Stimulated activated CD8-positive, alpha-beta memory T cell treated with anti-CD3 and anti-CD28 coated beads, Interleukin-7, amount 100 ng/mL, for 4 hours (primary cell): ENCODE measurements around the gene NOL3.

ENCODE experiments used
- DNase-seq, 2 donors: peaks; one replicate each; pipeline ENCODE4 v3.0.0-alpha.2; 2020; ENCODE audit warnings: low read depth in 2 of 2

The NOL3 gene

GRCh38 chr16:67155295-67156142 lies 14.8 kb upstream of the NOL3 start:
- DNase-seq, result peak; percentile 43 to 67

- no peak for DNase-seq
Observed at GRCh38 chr16:67156143-67156844, 14.0 kb upstream of the NOL3 start.

- DNase-seq, result no peak
Observed at GRCh38 chr16:67157106-67157748, 13.1 kb upstream of the NOL3 start.

GRCh38 chr16:67157892-67158635 lies 12.3 kb upstream of the NOL3 start:
- DNase-seq, result no peak

GRCh38 chr16:67158637-67159600 lies 11.4 kb upstream of the NOL3 start:
- peak; percentile 74 for DNase-seq

- no peak for DNase-seq
Observed at GRCh38 chr16:67161595-67162058, 8.7 kb upstream of the NOL3 start.

GRCh38 chr16:67162506-67163163 lies 7.7 kb upstream of the NOL3 start:
- DNase-seq, result no peak

GRCh38 chr16:67163164-67163998 lies 7.0 kb upstream of the NOL3 start:
- DNase-seq, result peak in 1 of 2 donors; percentile 15

- no peak for DNase-seq
Observed at GRCh38 chr16:67163999-67164558, 6.3 kb upstream of the NOL3 start.

- no peak for DNase-seq
Observed at GRCh38 chr16:67164599-67165061, 5.7 kb upstream of the NOL3 start, which contains the start of gene HSF4. Gene HSF4 (plus strand): TSS chr16:67164745. CDS start chr16:67164812, 67 bp downstream.

- no peak for DNase-seq
Observed at GRCh38 chr16:67165121-67166078, 4.9 kb upstream of the NOL3 start.

- no peak for DNase-seq
Observed at GRCh38 chr16:67166110-67166547, 4.2 kb upstream of the NOL3 start.

- DNase-seq, result no peak
Observed at GRCh38 chr16:67166598-67167168, 3.7 kb upstream of the NOL3 start.

- DNase-seq, result no peak
Observed at GRCh38 chr16:67167588-67167987, 2.8 kb upstream of the NOL3 start.

GRCh38 chr16:67169011-67169451 lies 1.3 kb upstream of the NOL3 start:
- DNase-seq, result no peak

- no peak for DNase-seq
Observed at GRCh38 chr16:67169642-67170167, 633 bp upstream of the NOL3 start.
